Activated CD4-positive, alpha-beta T cell treated with anti-CD3 and anti-CD28 coated beads for 4 hours (primary cell): ENCODE results near the gene SLC49A3.
"Not testable (repeated sequence)": the region's sequence is repeated elsewhere in the genome, so short reads cannot be mapped to it uniquely, and the experiment has no call there.

Experiments
- DNase-seq, 2 donors: peaks; one replicate each; pipeline ENCODE4 v3.0.0-alpha.2; 2020

SLC49A3 gene

GRCh38 chr4:688854-689681 is at the start of gene SLC49A3:
TSS of gene SLC49A3 (minus strand) at chr4:689151. CDS start at chr4:689127, 24 bp downstream.
- no peak for DNase-seq

GRCh38 chr4:736561-736960 is 47.6 kb upstream of the SLC49A3 start:
- DNase-seq: not testable (repeated sequence)

- DNase-seq: no peak
Measured at GRCh38 chr4:735583-735982, 46.6 kb upstream of the SLC49A3 start.

- DNase-seq: no peak
Measured at GRCh38 chr4:734951-735350, 46.0 kb upstream of the SLC49A3 start.

GRCh38 chr4:734075-734474 is 45.1 kb upstream of the SLC49A3 start:
- no peak for DNase-seq

- DNase-seq: no peak
Measured at GRCh38 chr4:733631-733980, 44.7 kb upstream of the SLC49A3 start.

GRCh38 chr4:732911-733630 is 44.1 kb upstream of the SLC49A3 start:
- no peak for DNase-seq

- DNase-seq: no peak
Measured at GRCh38 chr4:732486-732885, 43.5 kb upstream of the SLC49A3 start.

GRCh38 chr4:731954-732353 is 43.0 kb upstream of the SLC49A3 start:
- DNase-seq: not testable (repeated sequence)

- DNase-seq: not testable (repeated sequence)
Measured at GRCh38 chr4:730946-731904, 42.3 kb upstream of the SLC49A3 start.

- DNase-seq: no peak
Measured at GRCh38 chr4:730511-730910, 41.6 kb upstream of the SLC49A3 start.

GRCh38 chr4:729336-730315 is 40.7 kb upstream of the SLC49A3 start:
- no peak for DNase-seq

GRCh38 chr4:727576-727975 is 38.6 kb upstream of the SLC49A3 start:
- DNase-seq: no peak

- no peak for DNase-seq
Measured at GRCh38 chr4:726838-727237, 37.9 kb upstream of the SLC49A3 start.

- DNase-seq: no peak
Measured at GRCh38 chr4:726235-726787, 37.4 kb upstream of the SLC49A3 start.

- DNase-seq: no peak
Measured at GRCh38 chr4:725391-726234, 36.7 kb upstream of the SLC49A3 start.

GRCh38 chr4:723751-724530 is 35.0 kb upstream of the SLC49A3 start:
- DNase-seq: no peak

- no peak for DNase-seq
Measured at GRCh38 chr4:722851-723360, 34.0 kb upstream of the SLC49A3 start.

- no peak for DNase-seq
Measured at GRCh38 chr4:722169-722725, 33.3 kb upstream of the SLC49A3 start.
